Measurements from ENCODE around the gene ERO1A. TPM values are rescaled to one million over a fixed set of nuclear protein-coding genes. Genes with fewer than 3 reads are reported as not detected.

The ERO1A gene
- polyA plus RNA-seq, 1 donor from 2014 or later: 45.7 TPM

GRCh38 chr14:52610187-52610586 lies 85.2 kb downstream of the ERO1A start:
- Histone ChIP-seq H2AFZ (ENCODE audit: low read depth, low read length) (no peak overlapping the region), H3F3A (ENCODE audit: insufficient read depth, low read length, poor library complexity, severe bottlenecking) (no peaks in the 10 kb centered on the region), H3K9ac (ENCODE audit: low read length) (no peak overlapping the region), H4K20me1 (ENCODE audit: insufficient read depth) (no peaks in the 10 kb centered on the region), H3K4me2 (ENCODE audit: low read length) (no peak overlapping the region), H3K36me3 (ENCODE audit: insufficient read depth, low read length) (peaks cover 4% of the 10 kb centered on the region), H3K9me3 (ENCODE audit: low read length) (no peaks in the 10 kb centered on the region), H3K4me3 (ENCODE audit: low read length) (no peak overlapping the region), H3K27ac (ENCODE audit: low read length) (no peak overlapping the region), H3K27me3 (ENCODE audit: insufficient read depth, low read depth, low read length) (no peaks in the 10 kb centered on the region), H3K79me2 (replicated peaks; ENCODE audit: insufficient read depth, low read length) (peaks cover 2% of the 10 kb centered on the region), H3K9me2 (ENCODE audit: insufficient read depth, low read length) (no peaks in the 10 kb centered on the region)
- TF ChIP-seq RAD21 (conservative IDR thresholded peaks at IDR 0.05) (no peak), EP300 (conservative IDR thresholded peaks at IDR 0.05; ENCODE audit: poor library complexity, severe bottlenecking) (no peak), POLR2AphosphoS5 (IDR thresholded peaks at IDR 0.05) (no peak), EZH2 (IDR thresholded peaks at IDR 0.05; ENCODE audit: borderline replicate concordance, insufficient read depth, low read length, poor library complexity, severe bottlenecking) (no peak), CTCF (IDR thresholded peaks at IDR 0.05; ENCODE audit: poor library complexity, severe bottlenecking) (no peak), SMC3 (conservative IDR thresholded peaks at IDR 0.05; ENCODE audit: poor library complexity) (no peak), MXI1 (conservative IDR thresholded peaks at IDR 0.05; ENCODE audit: poor library complexity, severe bottlenecking) (no peak), TAF1 (IDR thresholded peaks at IDR 0.05; ENCODE audit: low read depth) (no peak), REST (IDR thresholded peaks at IDR 0.05; ENCODE audit: borderline replicate concordance) (no peak)

- H4K20me1 ChIP-seq (ENCODE audit: insufficient read depth): no peaks in the 10 kb centered on the region
- H3K36me3 ChIP-seq (ENCODE audit: insufficient read depth, low read length): peaks cover 6% of the 10 kb centered on the region
- peaks cover 2% of the 10 kb centered on the region for H3K79me2 ChIP-seq (replicated peaks; ENCODE audit: insufficient read depth, low read length)
- H3K4me2 ChIP-seq (ENCODE audit: low read length): no peak overlapping the region
- H2AFZ ChIP-seq (ENCODE audit: low read depth, low read length): no peak overlapping the region
- no peak overlapping the region for H3K27ac ChIP-seq (ENCODE audit: low read length)
- H3K27me3 ChIP-seq (ENCODE audit: insufficient read depth, low read depth, low read length): no peaks in the 10 kb centered on the region
- H3K9me3 ChIP-seq (ENCODE audit: low read length): no peaks in the 10 kb centered on the region
- no peak for TF ChIP-seq EP300 (conservative IDR thresholded peaks at IDR 0.05; ENCODE audit: poor library complexity, severe bottlenecking)
- TF ChIP-seq RAD21 (conservative IDR thresholded peaks at IDR 0.05): no peak
- TF ChIP-seq SMC3 (conservative IDR thresholded peaks at IDR 0.05; ENCODE audit: poor library complexity): no peak
- TF ChIP-seq REST (IDR thresholded peaks at IDR 0.05; ENCODE audit: borderline replicate concordance): no peak
- H3K9me2 ChIP-seq (ENCODE audit: insufficient read depth, low read length): no peaks in the 10 kb centered on the region
- no peaks in the 10 kb centered on the region for H3F3A ChIP-seq (ENCODE audit: insufficient read depth, low read length, poor library complexity, severe bottlenecking)
- H3K9ac ChIP-seq (ENCODE audit: low read length): no peak overlapping the region
- H3K4me3 ChIP-seq (ENCODE audit: low read length): no peak overlapping the region
These were observed 85.8 kb downstream of the ERO1A start for GRCh38 chr14:52609445-52610044.

Measured in neural cell (in vitro differentiated cells).